GM12865 (cell line): ENCODE measurements around the gene CHTOP.

Source experiments
- DNase-seq: peaks from one replicate; pipeline ENCODE4 v3.0.0; 2010; ENCODE audit warnings: low read depth
- H3K4me3 ChIP-seq: 2 replicates; pipeline ENCODE4 v1.5.1; 2011; ENCODE audit warnings: mild to moderate bottlenecking, low read depth, low read length, control low read depth
- CTCF ChIP-seq: IDR thresholded peaks from 2 replicates; pipeline ENCODE4 v1.5.1; 2011; ENCODE audit warnings: low read length, control low read depth, low read depth, inconsistent platforms; ENCODE audit not compliant: insufficient read depth; ENCODE audit errors: missing control alignments

The CHTOP gene

GRCh38 chr1:153640861-153641260 lies 7.0 kb downstream of the CHTOP start:
- no peak for DNase-seq
- TF ChIP-seq CTCF, result no peak
- H3K4me3 ChIP-seq, result no peak overlapping the region

DNA sequence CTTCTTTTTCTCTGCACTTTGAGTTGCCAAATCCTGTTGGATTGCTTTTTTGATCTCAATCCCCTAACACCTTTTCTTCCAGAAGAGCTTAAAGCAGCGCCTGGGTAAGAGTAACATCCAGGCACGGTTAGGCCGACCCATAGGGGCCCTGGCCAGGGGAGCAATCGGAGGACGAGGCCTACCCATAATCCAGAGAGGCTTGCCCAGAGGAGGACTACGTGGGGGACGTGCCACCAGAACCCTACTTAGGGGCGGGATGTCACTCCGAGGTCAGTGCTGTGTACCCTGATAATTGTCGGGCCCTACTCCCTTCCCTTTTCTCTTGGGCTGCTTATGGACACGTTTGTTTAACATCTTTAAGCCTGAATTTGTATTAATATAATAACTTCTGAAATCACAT lies 8.3 kb downstream of the CHTOP start:
- no peak overlapping the region for H3K4me3 ChIP-seq
- no peak for DNase-seq
- no peak for TF ChIP-seq CTCF

GRCh38 chr1:153643100-153643499 lies 9.2 kb downstream of the CHTOP start:
- TF ChIP-seq CTCF, result no peak
- no peak overlapping the region for H3K4me3 ChIP-seq
- no peak for DNase-seq

- H3K4me3 ChIP-seq, result no peak overlapping the region
- DNase-seq, result no peak
- no peak for TF ChIP-seq CTCF
These were observed 9.9 kb downstream of the CHTOP start for GRCh38 chr1:153643816-153644215.

GRCh38 chr1:153646672-153647345 lies 12.9 kb downstream of the CHTOP start:
- DNase-seq, result no peak
- no peak for TF ChIP-seq CTCF

DNA sequence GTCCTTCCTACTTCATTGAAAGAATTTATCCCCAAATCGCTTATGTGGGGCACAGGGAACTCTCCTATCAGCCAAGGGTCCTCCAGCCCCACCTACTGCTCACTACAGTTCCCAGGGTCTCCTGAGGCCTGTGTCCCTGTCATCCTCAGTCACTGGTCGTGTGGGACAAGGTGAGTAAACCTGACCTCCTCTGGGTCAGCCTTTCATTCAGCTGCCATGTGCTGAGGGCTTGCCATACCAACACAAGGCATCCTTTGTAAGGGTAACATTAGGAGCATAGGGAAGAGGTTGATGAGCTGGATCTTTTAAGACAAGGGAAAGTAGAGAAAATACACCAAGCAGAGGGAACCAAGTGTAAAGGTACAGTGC lies 13.5 kb downstream of the CHTOP start:
- no peak for DNase-seq
- TF ChIP-seq CTCF, result no peak

More at GRCh38 chr1:153646672-153647345, 12.9 kb downstream of the CHTOP start:
- no peak overlapping the region for H3K4me3 ChIP-seq

DNA sequence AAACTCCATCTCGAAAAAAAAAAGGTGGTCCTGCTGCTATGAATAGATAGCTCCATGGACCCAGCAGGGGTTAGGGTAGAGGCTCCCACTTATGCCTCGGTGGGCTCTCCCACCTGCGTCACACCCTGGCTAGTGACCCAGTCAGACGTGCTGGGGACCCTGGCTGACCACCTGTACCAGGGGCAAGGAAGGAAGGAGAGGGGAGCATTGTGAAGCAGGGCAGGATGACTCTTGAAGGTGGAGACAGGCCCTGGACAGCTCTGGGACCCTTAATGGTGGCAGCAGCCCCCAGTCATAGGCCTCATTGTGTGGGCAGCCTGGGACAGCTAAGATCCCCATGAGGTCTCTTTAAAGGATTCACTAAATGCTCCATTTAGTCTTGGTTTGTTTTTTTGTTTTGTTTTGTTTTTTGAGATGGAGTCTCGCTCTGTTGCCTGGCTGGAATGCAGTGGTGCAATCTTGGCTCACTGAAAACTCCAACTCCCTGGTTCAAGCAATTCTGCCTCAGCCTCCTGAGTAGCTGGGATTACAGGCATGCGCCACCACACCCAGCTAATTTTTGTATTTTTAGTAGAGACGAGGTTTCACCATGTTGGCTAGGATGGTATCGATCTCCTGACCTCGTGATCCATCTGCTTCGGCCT lies 14.3 kb downstream of the CHTOP start:
- no peak for TF ChIP-seq CTCF
- no peak for DNase-seq
- no peak overlapping the region for H3K4me3 ChIP-seq

More for the DNA sequence above, 13.5 kb downstream of the CHTOP start:
- H3K4me3 ChIP-seq, result no peak overlapping the region
